Measurements from ENCODE around the gene KRT6A.
"Not testable (repeated sequence)": the region's sequence is repeated elsewhere in the genome, so short reads cannot be mapped to it uniquely, and the experiment has no call there.

Gene KRT6A

DNA sequence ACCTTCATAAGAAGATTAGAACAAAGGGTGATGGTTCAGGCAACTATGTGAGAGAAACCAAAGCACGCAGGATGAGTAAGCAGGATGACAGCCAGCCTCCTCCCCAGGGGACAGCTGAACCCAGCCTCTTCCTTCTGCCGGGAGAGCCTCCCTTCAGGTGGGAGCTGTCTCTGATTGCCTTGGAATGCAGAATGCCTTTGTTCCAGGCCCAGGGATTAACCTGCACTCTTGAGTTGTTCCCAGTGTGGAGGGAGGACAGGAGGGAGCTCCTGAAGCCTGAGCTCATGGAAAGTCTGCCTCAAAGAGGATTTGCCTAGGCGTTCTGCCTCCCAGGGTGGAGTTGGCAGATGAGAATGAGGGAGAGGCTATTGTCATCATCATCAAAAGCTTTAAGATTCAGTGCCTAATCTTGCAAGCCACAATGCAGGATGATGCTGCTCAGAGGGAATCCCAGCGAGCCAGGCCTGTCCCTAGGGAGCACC, 3.6 kb upstream of the KRT6A start:
- DNase-seq (ENCODE audit: low read depth): no peak
- H3K4me3 ChIP-seq (ENCODE audit: low read depth, low read length): no peak overlapping the region
- TF ChIP-seq, protein P1, sequence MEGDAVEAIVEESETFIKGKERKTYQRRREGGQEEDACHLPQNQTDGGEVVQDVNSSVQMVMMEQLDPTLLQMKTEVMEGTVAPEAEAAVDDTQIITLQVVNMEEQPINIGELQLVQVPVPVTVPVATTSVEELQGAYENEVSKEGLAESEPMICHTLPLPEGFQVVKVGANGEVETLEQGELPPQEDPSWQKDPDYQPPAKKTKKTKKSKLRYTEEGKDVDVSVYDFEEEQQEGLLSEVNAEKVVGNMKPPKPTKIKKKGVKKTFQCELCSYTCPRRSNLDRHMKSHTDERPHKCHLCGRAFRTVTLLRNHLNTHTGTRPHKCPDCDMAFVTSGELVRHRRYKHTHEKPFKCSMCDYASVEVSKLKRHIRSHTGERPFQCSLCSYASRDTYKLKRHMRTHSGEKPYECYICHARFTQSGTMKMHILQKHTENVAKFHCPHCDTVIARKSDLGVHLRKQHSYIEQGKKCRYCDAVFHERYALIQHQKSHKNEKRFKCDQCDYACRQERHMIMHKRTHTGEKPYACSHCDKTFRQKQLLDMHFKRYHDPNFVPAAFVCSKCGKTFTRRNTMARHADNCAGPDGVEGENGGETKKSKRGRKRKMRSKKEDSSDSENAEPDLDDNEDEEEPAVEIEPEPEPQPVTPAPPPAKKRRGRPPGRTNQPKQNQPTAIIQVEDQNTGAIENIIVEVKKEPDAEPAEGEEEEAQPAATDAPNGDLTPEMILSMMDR (IDR thresholded peaks at IDR 0.05; ENCODE audit: control insufficient read depth, extremely low read depth, insufficient read depth): no peak

DNA sequence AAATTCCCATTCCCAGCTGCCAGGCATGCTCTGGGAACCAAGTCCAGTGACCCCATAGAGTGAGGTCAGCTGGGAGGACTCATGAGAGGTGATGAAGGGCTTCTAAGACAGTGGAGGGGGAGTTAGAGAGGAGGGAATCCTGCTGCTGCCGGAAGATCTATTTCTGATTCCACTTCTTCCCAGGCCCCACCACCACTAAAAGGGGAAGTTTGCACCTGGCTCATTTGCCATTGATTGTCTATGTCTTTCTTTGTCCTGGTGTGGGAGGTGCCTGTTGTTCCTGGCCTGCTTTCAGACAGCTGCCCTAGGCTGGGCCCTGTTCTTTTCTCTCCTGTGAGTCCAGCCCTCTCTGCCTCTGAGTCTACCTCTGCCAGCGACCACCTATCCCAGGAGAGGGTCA, 3.0 kb upstream of the KRT6A start:
- DNase-seq (ENCODE audit: low read depth): no peak
- TF ChIP-seq, protein P1 (IDR thresholded peaks at IDR 0.05; ENCODE audit: control insufficient read depth, extremely low read depth, insufficient read depth): no peak
- H3K4me3 ChIP-seq (ENCODE audit: low read depth, low read length): no peak overlapping the region

DNA sequence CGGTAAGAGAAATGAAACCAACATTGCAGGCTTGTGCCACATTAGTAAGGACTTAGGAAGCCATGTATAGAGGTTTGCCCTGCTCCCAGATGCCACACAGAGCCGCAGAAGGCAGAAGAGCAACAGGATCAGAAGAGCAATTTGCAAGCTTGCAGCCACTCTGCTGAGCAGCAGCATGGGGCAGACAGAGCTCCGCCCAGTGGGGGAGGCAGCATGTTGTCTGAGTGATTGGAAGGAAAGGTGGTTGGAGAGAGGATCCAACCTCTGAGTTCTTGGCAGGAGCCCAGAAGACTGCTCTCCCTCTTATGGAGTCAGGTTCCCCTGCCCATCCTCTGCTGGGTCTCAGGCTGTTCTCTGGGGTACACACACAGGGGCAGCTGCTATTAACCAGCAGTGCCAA, 2.3 kb upstream of the KRT6A start:
- no peak overlapping the region for H3K4me3 ChIP-seq (ENCODE audit: low read depth, low read length)
- TF ChIP-seq, protein P1 (IDR thresholded peaks at IDR 0.05; ENCODE audit: control insufficient read depth, extremely low read depth, insufficient read depth): no peak
- no peak for DNase-seq (ENCODE audit: low read depth)

DNA sequence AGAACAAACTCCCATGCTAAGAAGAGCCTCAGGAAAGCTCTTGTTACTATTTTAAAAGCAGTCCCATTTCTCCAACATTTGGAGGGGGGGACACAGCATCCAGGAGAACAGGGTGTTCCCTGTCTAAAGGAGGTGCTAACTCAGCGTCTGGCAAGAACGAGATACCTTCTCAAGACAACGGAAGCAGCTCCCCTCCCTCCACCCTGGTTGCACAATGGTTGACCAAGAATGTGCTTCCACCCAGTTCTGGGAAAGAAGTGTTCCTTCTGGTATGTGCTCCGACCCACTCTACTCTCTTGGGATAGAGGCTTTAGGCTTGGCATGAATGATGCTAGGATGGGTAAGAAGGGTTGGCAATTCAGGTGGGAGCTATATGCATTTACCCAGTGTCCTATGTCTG, 1.5 kb upstream of the KRT6A start:
- no peak overlapping the region for H3K4me3 ChIP-seq (ENCODE audit: low read depth, low read length)
- TF ChIP-seq, protein P1 (IDR thresholded peaks at IDR 0.05; ENCODE audit: control insufficient read depth, extremely low read depth, insufficient read depth): no peak
- DNase-seq (ENCODE audit: low read depth): no peak

DNA sequence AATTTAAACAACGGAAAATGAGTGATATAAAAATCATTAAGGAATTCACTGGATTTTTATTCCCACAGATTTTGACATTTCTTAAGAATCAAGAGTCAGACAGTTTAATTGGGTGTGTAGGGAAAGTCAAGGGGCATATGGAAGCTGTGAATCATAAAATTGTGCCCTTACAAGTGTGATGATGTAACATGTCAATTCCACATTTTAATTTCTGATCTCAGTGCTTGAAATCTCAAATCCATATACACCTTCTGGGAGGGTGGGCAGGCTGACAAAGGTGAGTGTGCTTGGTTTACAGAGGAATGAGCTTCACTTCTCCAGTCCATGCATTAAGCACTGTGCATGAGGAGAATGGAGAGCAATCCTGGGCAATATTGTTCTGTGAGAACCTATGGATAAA, 1.0 kb upstream of the KRT6A start:
- no peak overlapping the region for H3K4me3 ChIP-seq (ENCODE audit: low read depth, low read length)
- no peak for DNase-seq (ENCODE audit: low read depth)
- TF ChIP-seq, protein P1 (IDR thresholded peaks at IDR 0.05; ENCODE audit: control insufficient read depth, extremely low read depth, insufficient read depth): no peak

DNA sequence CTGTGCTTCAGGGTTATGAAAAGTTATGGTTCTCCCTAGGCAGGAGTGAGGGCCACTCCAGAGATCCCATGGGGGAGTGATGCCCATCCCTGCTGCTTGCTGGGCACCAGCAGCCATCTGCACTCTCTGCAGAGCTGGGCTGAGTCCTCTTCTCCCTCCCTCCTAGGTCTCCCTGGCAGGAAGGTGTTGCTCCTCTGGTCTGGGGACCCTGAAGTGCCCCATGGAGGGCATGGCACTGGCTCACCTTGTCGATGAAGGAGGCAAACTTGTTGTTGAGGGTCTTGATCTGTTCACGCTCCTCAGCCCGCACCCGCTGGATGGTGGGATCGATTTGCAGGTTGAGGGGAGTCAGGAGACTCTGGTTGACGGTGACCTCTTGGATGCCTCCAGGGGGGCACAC, 652 bp downstream of the KRT6A start:
- not testable (repeated sequence) for H3K4me3 ChIP-seq (ENCODE audit: low read depth, low read length); DNase-seq (ENCODE audit: low read depth)

DNA sequence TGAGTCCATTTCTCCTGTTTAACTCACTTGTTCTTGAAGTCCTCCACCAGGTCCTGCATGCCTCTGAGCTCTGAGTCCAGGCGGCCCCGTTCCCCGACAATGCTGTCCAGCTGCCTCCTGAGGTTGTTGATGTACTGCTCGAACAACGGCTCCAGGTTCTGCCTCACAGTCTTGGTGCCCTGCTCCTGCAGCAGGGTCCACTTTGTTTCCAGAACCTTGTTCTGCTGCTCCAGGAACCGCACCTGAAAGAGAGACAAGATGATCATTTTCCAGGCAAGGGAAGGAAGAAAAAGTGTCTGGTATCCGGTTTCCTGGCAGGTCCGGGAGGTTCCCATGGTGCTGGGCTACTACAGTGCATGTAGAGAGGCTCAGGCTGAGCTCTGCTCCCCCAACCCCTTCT, 1.6 kb downstream of the KRT6A start:
- DNase-seq (ENCODE audit: low read depth); H3K4me3 ChIP-seq (ENCODE audit: low read depth, low read length): not testable (repeated sequence)

DNA sequence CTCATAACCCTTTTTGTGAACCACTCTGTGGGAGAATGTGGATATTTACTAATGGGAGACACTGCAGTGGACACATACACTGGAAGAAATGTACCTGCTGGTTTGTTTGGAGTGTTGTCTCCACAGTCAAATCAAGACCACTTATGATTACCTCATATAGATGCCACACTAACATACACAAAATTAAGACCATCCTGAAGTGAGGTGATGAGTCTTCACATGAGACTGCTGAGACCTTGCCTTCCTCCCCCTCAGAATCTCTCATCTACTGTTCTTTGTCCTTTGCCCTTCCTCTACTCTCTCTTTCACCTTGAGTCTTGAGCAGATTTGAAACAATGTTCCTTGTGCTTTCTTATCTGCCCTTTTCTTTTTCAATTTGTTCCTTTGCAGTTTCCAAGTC, 4.3 kb downstream of the KRT6A start:
- TF ChIP-seq, protein P1 (IDR thresholded peaks at IDR 0.05; ENCODE audit: control insufficient read depth, extremely low read depth, insufficient read depth): no peak
- no peak for DNase-seq (ENCODE audit: low read depth)
- H3K4me3 ChIP-seq (ENCODE audit: low read depth, low read length): no peak overlapping the region

DNA sequence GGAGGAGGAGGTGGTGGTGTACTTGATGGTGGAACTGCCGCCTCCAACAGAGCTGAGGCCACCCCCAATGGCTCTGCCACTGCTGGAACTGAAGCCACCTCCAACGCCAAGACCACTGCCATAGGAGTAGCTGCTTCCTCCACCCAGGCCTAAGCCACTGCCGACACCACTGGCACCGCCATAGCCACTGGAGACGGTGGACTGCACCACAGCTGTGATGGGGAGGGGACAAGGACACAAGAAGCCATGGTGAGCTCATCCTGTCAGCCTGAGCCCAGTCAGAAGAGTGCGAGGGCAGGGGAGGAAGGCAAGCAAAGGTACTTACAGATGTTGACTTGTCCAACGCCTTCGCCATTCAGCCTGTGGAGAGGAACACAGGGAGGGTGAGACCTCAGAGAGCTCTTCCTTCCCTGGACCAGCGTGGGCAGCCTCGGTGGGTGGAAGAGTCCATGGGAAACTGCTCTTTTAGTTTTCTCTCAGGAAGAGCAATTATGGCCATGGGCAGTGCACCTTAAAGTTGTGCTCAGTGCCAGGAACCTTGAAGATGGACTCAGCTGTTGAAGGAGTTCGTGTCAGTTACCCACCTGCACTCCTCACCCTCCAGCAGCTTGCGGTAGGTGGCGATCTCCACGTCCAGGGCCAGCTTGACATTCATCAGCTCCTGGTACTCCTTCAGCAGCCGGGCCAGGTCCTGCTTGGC, 5.2 kb downstream of the KRT6A start:
- not testable (repeated sequence) for DNase-seq (ENCODE audit: low read depth); H3K4me3 ChIP-seq (ENCODE audit: low read depth, low read length)
